Suprapubic skin (tissue), 4 donors: Measurements from ENCODE around the gene ACTC1. TPM values are rescaled to one million over a fixed set of nuclear protein-coding genes. Genes with fewer than 3 reads are reported as not detected.
"Not testable (repeated sequence)": the region's sequence is repeated elsewhere in the genome, so short reads cannot be mapped to it uniquely, and the experiment has no call there.

Experiments
- DNase-seq, 2 donors: peaks; one replicate each; pipeline ENCODE4 v3.0.0-alpha.2; 2019; ENCODE audit warnings: low spot score in 2 of 2
- H3K27ac ChIP-seq: fragments of 200-600 bp; sonication (generic); one replicate; pipeline ENCODE4 v1.5.1; 2019
- H3K27me3 ChIP-seq: fragments of 200-600 bp; sonication (generic); one replicate; pipeline ENCODE4 v1.5.1; 2019
- H3K36me3 ChIP-seq: fragments of 200-600 bp; sonication (generic); one replicate; pipeline ENCODE4 v1.5.1; 2019
- H3K4me1 ChIP-seq: fragments of 200-600 bp; sonication (generic); one replicate; pipeline ENCODE4 v1.5.1; 2019
- H3K4me3 ChIP-seq: fragments of 200-600 bp; sonication (generic); one replicate; pipeline ENCODE4 v1.5.1; 2019; ENCODE audit warnings: mild to moderate bottlenecking
- H3K9me3 ChIP-seq: fragments of 200-600 bp; sonication (generic); one replicate; pipeline ENCODE4 v1.5.1; 2019
- EP300 ChIP-seq: sonication (generic); formaldehyde crosslinking; IDR thresholded peaks from one replicate; pipeline ENCODE4 v1.6.1; 2017; ENCODE audit warnings: antibody characterized with exemption
- POLR2A ChIP-seq, 2 donors: fragments of 450-650 bp; IDR thresholded peaks; one replicate each; pipeline ENCODE4 v1.6.1; 2017; ENCODE audit warnings: antibody characterized with exemption in 2 of 2, mild to moderate bottlenecking in 2 of 2, moderate library complexity in 2 of 2
- POLR2AphosphoS5 ChIP-seq, 3 donors: sonication (generic); formaldehyde crosslinking; IDR thresholded peaks; one replicate each; pipeline ENCODE4 v1.6.1; 2017; ENCODE audit warnings: antibody characterized with exemption in 3 of 3
- WGBS: methylation state at CpG from one replicate; pipeline ENCODE4 v1.1.5; 2018; 5-methylcytosine and 5-hydroxymethylcytosine counted together
- total RNA-seq, 4 donors: library from RNA; depleted of rRNA; stranded (reverse); fragments of >200 nt; gene quantifications; one replicate each; pipeline ENCODE4 v1.1.0, GENCODE V29; 2016
- TF ChIP-seq, protein P1 (sequence below), 2 donors: fragments of 200-600 bp in 1 of 2; fragments of 450-650 bp in 1 of 2; sonication (generic) in 1 of 2; IDR thresholded peaks; one replicate each; pipeline ENCODE4 v1.5.1; 2016 to 2019; ENCODE audit warnings: antibody characterized with exemption in 2 of 2, mild to moderate bottlenecking in 1 of 2, moderate library complexity in 1 of 2

ACTC1 gene
- total RNA-seq, 4 donors from 2014 or later: 0.51 to 1.4 (median 0.85) TPM

DNA sequence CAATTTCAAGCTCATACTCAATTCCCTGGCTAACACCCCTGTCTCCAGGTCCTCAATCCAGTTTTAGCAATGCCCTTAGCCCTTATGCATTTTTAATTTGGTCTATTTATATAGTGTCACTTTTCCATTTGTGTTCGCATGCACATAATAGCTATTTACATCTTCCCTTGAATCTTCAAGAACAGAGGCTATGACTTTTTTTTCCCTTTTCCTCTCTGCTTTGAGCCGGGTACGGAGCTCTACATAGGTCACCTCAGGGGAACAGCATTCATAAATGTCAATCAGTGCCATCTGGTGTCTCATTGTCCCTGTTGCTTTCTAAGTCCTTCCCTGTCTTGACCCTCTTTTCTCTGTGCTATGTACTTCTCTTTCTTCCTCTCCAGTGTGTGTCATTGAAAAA, 26.5 kb upstream of the ACTC1 start:
- no peak overlapping the region for H3K4me3 ChIP-seq
- WGBS: 60% methylated on average over 3 of the region's 3 CpGs

DNA sequence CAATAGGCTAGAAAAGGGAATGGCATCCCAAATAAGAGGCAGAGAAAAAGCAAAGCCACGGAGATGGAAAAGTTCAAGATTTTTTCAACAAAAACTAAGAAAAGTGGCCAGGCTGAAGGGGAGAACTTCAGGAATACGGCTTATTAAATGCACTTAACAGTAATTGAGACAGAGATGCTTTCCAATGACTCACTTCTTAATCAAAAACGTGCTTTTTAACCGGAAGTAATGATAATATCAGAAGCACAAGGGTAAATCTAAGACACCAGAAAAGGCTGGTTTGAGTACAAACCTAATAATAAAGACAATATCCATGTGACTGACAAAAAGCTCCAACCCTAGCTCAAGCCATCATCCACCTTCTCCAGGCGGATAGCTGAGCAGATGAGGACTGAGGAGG, 24.8 kb upstream of the ACTC1 start:
- H3K4me1 ChIP-seq: no peaks in the 10 kb centered on the region
- no peak overlapping the region for H3K27ac ChIP-seq
- H3K4me3 ChIP-seq: no peak overlapping the region
- DNase-seq: no peak
- TF ChIP-seq POLR2A (IDR thresholded peaks at IDR 0.05) (no peak), EP300 (no peak), POLR2AphosphoS5 (IDR thresholded peaks at IDR 0.05) (no peak)
- TF ChIP-seq, protein P1, sequence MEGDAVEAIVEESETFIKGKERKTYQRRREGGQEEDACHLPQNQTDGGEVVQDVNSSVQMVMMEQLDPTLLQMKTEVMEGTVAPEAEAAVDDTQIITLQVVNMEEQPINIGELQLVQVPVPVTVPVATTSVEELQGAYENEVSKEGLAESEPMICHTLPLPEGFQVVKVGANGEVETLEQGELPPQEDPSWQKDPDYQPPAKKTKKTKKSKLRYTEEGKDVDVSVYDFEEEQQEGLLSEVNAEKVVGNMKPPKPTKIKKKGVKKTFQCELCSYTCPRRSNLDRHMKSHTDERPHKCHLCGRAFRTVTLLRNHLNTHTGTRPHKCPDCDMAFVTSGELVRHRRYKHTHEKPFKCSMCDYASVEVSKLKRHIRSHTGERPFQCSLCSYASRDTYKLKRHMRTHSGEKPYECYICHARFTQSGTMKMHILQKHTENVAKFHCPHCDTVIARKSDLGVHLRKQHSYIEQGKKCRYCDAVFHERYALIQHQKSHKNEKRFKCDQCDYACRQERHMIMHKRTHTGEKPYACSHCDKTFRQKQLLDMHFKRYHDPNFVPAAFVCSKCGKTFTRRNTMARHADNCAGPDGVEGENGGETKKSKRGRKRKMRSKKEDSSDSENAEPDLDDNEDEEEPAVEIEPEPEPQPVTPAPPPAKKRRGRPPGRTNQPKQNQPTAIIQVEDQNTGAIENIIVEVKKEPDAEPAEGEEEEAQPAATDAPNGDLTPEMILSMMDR (IDR thresholded peaks at IDR 0.05): no peak
- H3K36me3 ChIP-seq: no peaks in the 10 kb centered on the region
- no peaks in the 10 kb centered on the region for H3K9me3 ChIP-seq
- H3K27me3 ChIP-seq: no peaks in the 10 kb centered on the region
- WGBS: 75% methylated on average over 5 of the region's 5 CpGs

More for the DNA sequence above, 26.5 kb upstream of the ACTC1 start:
- H3K9me3 ChIP-seq: no peaks in the 10 kb centered on the region
- DNase-seq: no peak
- no peaks in the 10 kb centered on the region for H3K27me3 ChIP-seq
- no peaks in the 10 kb centered on the region for H3K4me1 ChIP-seq
- no peaks in the 10 kb centered on the region for H3K36me3 ChIP-seq
- H3K27ac ChIP-seq: no peak overlapping the region
- TF ChIP-seq POLR2AphosphoS5 (IDR thresholded peaks at IDR 0.05): no peak
- no peak for TF ChIP-seq EP300
- TF ChIP-seq POLR2A (IDR thresholded peaks at IDR 0.05): no peak
- TF ChIP-seq, protein P1 (IDR thresholded peaks at IDR 0.05): no peak

GRCh38 chr15:34818526-34818925, 23.2 kb upstream of the ACTC1 start:
- Histone ChIP-seq H3K9me3 (no peaks in the 10 kb centered on the region), H3K4me3 (no peak overlapping the region), H3K4me1 (no peaks in the 10 kb centered on the region), H3K36me3 (no peaks in the 10 kb centered on the region), H3K27me3 (no peaks in the 10 kb centered on the region), H3K27ac (no peak overlapping the region)
- TF ChIP-seq POLR2AphosphoS5 (IDR thresholded peaks at IDR 0.05) (no peak), POLR2A (IDR thresholded peaks at IDR 0.05) (no peak), EP300 (no peak)
- TF ChIP-seq, protein P1 (IDR thresholded peaks at IDR 0.05): no peak
- no peak for DNase-seq
- WGBS: 74% methylated on average over 1 of the region's 1 CpG

DNA sequence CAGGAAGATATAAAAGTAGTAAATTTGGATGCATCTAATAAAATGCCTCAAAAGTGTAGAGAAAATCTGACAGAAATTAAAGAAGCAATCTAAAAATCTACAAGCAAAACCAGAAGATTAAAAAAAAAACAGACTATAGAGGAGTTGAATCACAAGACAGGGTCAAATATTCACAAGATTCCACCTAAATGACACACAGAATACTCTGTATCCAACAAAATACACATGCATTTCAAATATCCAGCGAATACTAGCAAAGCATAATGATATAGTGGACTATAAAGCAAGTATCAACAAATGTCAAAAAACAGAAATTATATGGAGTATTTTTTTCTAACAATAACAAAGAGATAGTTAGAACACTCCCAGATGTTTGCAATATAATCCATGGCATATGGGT, 20.5 kb upstream of the ACTC1 start:
- no peak for DNase-seq
- TF ChIP-seq, protein P1 (IDR thresholded peaks at IDR 0.05): no peak
- TF ChIP-seq POLR2A (IDR thresholded peaks at IDR 0.05): no peak
- TF ChIP-seq EP300: no peak
- TF ChIP-seq POLR2AphosphoS5 (IDR thresholded peaks at IDR 0.05): no peak
- H3K27ac ChIP-seq: no peak overlapping the region
- WGBS: 68% methylated on average over 1 of the region's 1 CpG
- H3K9me3 ChIP-seq: no peaks in the 10 kb centered on the region
- no peaks in the 10 kb centered on the region for H3K4me1 ChIP-seq
- H3K4me3 ChIP-seq: no peak overlapping the region
- peaks cover under 1% of the 10 kb centered on the region for H3K27me3 ChIP-seq
- H3K36me3 ChIP-seq: no peaks in the 10 kb centered on the region

- TF ChIP-seq POLR2A (IDR thresholded peaks at IDR 0.05) (no peak), POLR2AphosphoS5 (IDR thresholded peaks at IDR 0.05) (no peak), EP300 (no peak)
- TF ChIP-seq, protein P1 (IDR thresholded peaks at IDR 0.05): no peak
Measured at GRCh38 chr15:34813446-34814190, 18.3 kb upstream of the ACTC1 start.

GRCh38 chr15:34812868-34813365, 17.6 kb upstream of the ACTC1 start:
- not testable (repeated sequence) for DNase-seq, H3K27ac ChIP-seq, H3K36me3 ChIP-seq, H3K27me3 ChIP-seq, H3K9me3 ChIP-seq, H3K4me1 ChIP-seq, H3K4me3 ChIP-seq
- 47% methylated on average over 9 of the region's 9 CpGs for WGBS

More at GRCh38 chr15:34813446-34814190, 18.3 kb upstream of the ACTC1 start:
- DNase-seq: no peak
- no peaks in the 10 kb centered on the region for H3K36me3 ChIP-seq
- H3K27me3 ChIP-seq: peaks cover 3% of the 10 kb centered on the region
- WGBS: 45% methylated on average over 3 of the region's 3 CpGs
- no peaks in the 10 kb centered on the region for H3K9me3 ChIP-seq
- H3K27ac ChIP-seq: no peak overlapping the region
- no peaks in the 10 kb centered on the region for H3K4me1 ChIP-seq
- no peak overlapping the region for H3K4me3 ChIP-seq
